HepG2 (cell line): Measurements from ENCODE around the gene KRTAP10-11. TPM values are rescaled to one million over a fixed set of nuclear protein-coding genes. Genes with fewer than 3 reads are reported as not detected.

Experiments
- ATAC-seq: fragments of 200-7000 bp; cut with Tn5 transposase; 3 replicates; pipeline ENCODE4 v1.9.1; 2020; ENCODE audit warnings: mild to moderate bottlenecking, moderate library complexity
- BruUV-seq: library from RNA; stranded (reverse); fragments of 400-500 nt; replicated peaks from 2 replicates; lab custom pipeline; 2021; lab: Mats Ljungman, UMichigan
- CTCF ChIA-PET: fragments of 300-600 bp; formaldehyde crosslinking; extraction: SDS; loops from one replicate; lab custom pipeline; 2021; ENCODE audit warnings: low total read pairs, inconsistent platforms, low intra/inter-chr PET ratio; lab: Yijun Ruan, JAX
- POLR2A ChIA-PET: fragments of 350-600 bp; sonication (Branson Sonifier 250); formaldehyde crosslinking; loops from one replicate; lab custom pipeline; 2020; ENCODE audit warnings: antibody characterized with exemption, inconsistent platforms; lab: Yijun Ruan, JAX
- DNase-seq: peaks from one replicate; pipeline ENCODE4 v3.0.0-alpha.2; 2015; ENCODE audit warnings: low spot score
- FAIRE-seq: peaks from 3 replicates; lab custom pipeline; 2011; peaks lifted over from hg19 to GRCh38; lab: Jason Lieb, UNC
- H2AFZ ChIP-seq: one replicate; pipeline ENCODE4 v1.6.1; 2011; ENCODE audit warnings: low read length, inconsistent platforms
- H3K27ac ChIP-seq: fragments of 300-600 bp; 3 replicates; pipeline ENCODE4 v1.8.0; 2011; ENCODE audit warnings: mixed run types, mild to moderate bottlenecking, mixed read lengths, low read length, inconsistent platforms; ENCODE audit not compliant: insufficient read depth; ENCODE audit errors: extremely low read length
- H3K27me3 ChIP-seq, 2 experiments: fragments of 200-600 bp in 1 of 2; 2 replicates in 1 of 2; 3 replicates in 1 of 2; pipeline versions ENCODE4 v1.6.0 to v1.8.0; 2011; ENCODE audit warnings: low read length in 2 of 2, mild to moderate bottlenecking in 2 of 2, moderate library complexity in 2 of 2, inconsistent platforms in 1 of 2; ENCODE audit not compliant: insufficient read depth in 2 of 2, control insufficient read depth in 1 of 2
- H3K36me3 ChIP-seq, 2 experiments: fragments of 200-600 bp in 1 of 2; replicated peaks in 1 of 2; 2 replicates in 1 of 2; 3 replicates in 1 of 2; pipeline versions ENCODE4 v1.5.1 to v1.8.0; 2011; ENCODE audit warnings: low read length in 2 of 2, inconsistent platforms in 1 of 2; ENCODE audit not compliant: insufficient read depth in 2 of 2, control insufficient read depth in 1 of 2
- H3K4me1 ChIP-seq: 2 replicates; pipeline ENCODE4 v1.5.1; 2012; ENCODE audit warnings: low read length, inconsistent platforms; ENCODE audit not compliant: insufficient read depth
- H3K4me2 ChIP-seq: 2 replicates; pipeline ENCODE4 v1.6.0; 2011; ENCODE audit warnings: low read depth, low read length, inconsistent platforms
- H3K4me3 ChIP-seq, 3 experiments: fragments of 200-600 bp in 1 of 3; sonication (generic), shearing (Covaris generic) in 1 of 3; replicated peaks in 1 of 3; 2 replicates each; pipeline ENCODE4 v1.5.1; 2011 to 2016; ENCODE audit warnings: low read length in 3 of 3, inconsistent platforms in 2 of 3, low read depth in 2 of 3, mild to moderate bottlenecking in 2 of 3, control low read depth in 1 of 3, mixed read lengths in 1 of 3; ENCODE audit not compliant: insufficient read depth in 1 of 3
- H3K79me2 ChIP-seq: one replicate; pipeline ENCODE4 v1.6.1; 2011; ENCODE audit warnings: low read length, inconsistent platforms; ENCODE audit not compliant: insufficient read depth
- H3K9ac ChIP-seq: 2 replicates; pipeline ENCODE4 v1.6.0; 2011; ENCODE audit warnings: mild to moderate bottlenecking, low read depth, low read length, inconsistent platforms; ENCODE audit not compliant: insufficient read depth
- H3K9me3 ChIP-seq: 2 replicates; pipeline ENCODE4 v1.5.1; 2012; ENCODE audit warnings: mild to moderate bottlenecking, low read length
- H4K20me1 ChIP-seq: 2 replicates; pipeline ENCODE4 v1.6.0; 2011; ENCODE audit warnings: inconsistent platforms, mild to moderate bottlenecking, low read length, moderate library complexity; ENCODE audit not compliant: insufficient read depth
- FOSL2 ChIP-seq: sonication (generic); formaldehyde crosslinking; IDR thresholded peaks from 2 replicates; pipeline ENCODE4 v1.4.0; 2020; ENCODE audit warnings: missing genetic modification reagents
- HNRNPH1 ChIP-seq: fragments of 200-400 bp; formaldehyde crosslinking; optimal IDR thresholded peaks from 2 replicates; pipeline ENCODE3; 2017; ENCODE audit warnings: mild to moderate bottlenecking, low read depth, low read length
- HNRNPLL ChIP-seq: fragments of 200-400 bp; formaldehyde crosslinking; IDR thresholded peaks from 2 replicates; pipeline ENCODE4 v1.6.1; 2017; ENCODE audit warnings: mild to moderate bottlenecking, low read depth, low read length; ENCODE audit not compliant: poor library complexity, severe bottlenecking
- KDM6A ChIP-seq: IDR thresholded peaks from 2 replicates; pipeline ENCODE4 v1.6.1; 2016; ENCODE audit warnings: low read depth
- MBNL3 ChIP-seq: fragments of 250-450 bp; sonication (Bioruptor Pico); conservative IDR thresholded peaks from 2 replicates; pipeline ENCODE4 v1.8.0; 2022; ENCODE audit warnings: mild to moderate bottlenecking, inconsistent platforms
- RFX1 ChIP-seq: fragments of 450-650 bp; IDR thresholded peaks from 2 replicates; pipeline ENCODE4 v1.6.1; 2017
- SPEN ChIP-seq: sonication (generic); formaldehyde crosslinking; IDR thresholded peaks from 2 replicates; pipeline ENCODE4 v1.5.1; 2020; ENCODE audit warnings: low read depth, mild to moderate bottlenecking, missing genetic modification reagents
- TBX2 ChIP-seq: sonication (generic); formaldehyde crosslinking; IDR thresholded peaks from 2 replicates; pipeline ENCODE4 v1.5.0; 2020; ENCODE audit warnings: missing genetic modification reagents, mild to moderate bottlenecking, borderline replicate concordance
- ZNF460 ChIP-seq: sonication (generic); formaldehyde crosslinking; IDR thresholded peaks from 2 replicates; pipeline ENCODE4 v1.5.1; 2020; ENCODE audit warnings: missing genetic modification reagents, mild to moderate bottlenecking, borderline replicate concordance
- ZNF687 ChIP-seq: sonication (generic); formaldehyde crosslinking; IDR thresholded peaks from 2 replicates; pipeline ENCODE4 v1.5.1; 2020; ENCODE audit warnings: mild to moderate bottlenecking, missing genetic modification reagents, moderate library complexity
- WGBS: methylation state at CpG from one replicate; pipeline ENCODE4 v1.1.6; 2017; ENCODE audit warnings: low lambda C conversion rate; 5-methylcytosine and 5-hydroxymethylcytosine counted together
- in situ Hi-C: cut with HindIII; loops from 2 replicates; pipeline ENCODE4 v1.10.0; 2017; ENCODE audit warnings: low pct_unique_long_range_greater_than_20kb; ENCODE audit not compliant: extremely low pct_ligation_motif_present
- intact Hi-C: fragments of 100-400 bp; cut with micrococcal nuclease; formaldehyde crosslinking; loops from one replicate; pipeline ENCODE4 v1.10.0; 2022; ENCODE audit not compliant: unreplicated experiment
- polyA plus RNA-seq, 8 experiments: library from polyadenylated mRNA; depleted of rRNA in 3 of 8; stranded (reverse) in 7 of 8; unstranded in 1 of 8; fragments of >200 nt; fragmentation: Illumina TruSeq in 4 of 8; extraction: Trizol in 4 of 8; gene quantifications; 2 replicates each; pipeline versions ENCODE4 v1.2.1 to v1.2.3, GENCODE V29; 2011 to 2016; ENCODE audit warnings: low read depth in 4 of 8, missing spikeins in 1 of 8, mixed read lengths in 1 of 8; ENCODE audit not compliant: insufficient read depth in 1 of 8
- total RNA-seq, 5 experiments: library from RNA; depleted of rRNA; stranded (reverse); fragments of >200 nt; fragmentation: Illumina TruSeq; extraction: Trizol; gene quantifications; 2 replicates each; pipeline ENCODE4 v1.2.3, GENCODE V29; 2016; ENCODE audit warnings: low read depth in 1 of 5

Gene KRTAP10-11
- total and polyA plus RNA-seq, 2 of the 13 experiments (the other 11 are each of a cell fraction or from before 2014, with no cell fraction given): not detected

GRCh38 chr21:44664691-44665090, 18.5 kb downstream of the KRTAP10-11 start:
- H3K79me2 ChIP-seq: no peaks in the 10 kb centered on the region
- no peak for TF ChIP-seq HNRNPLL
- TF ChIP-seq SPEN: no peak
- TF ChIP-seq HNRNPH1: no peak
- TF ChIP-seq FOSL2 (CRISPR knock-in tag): no peak
- TF ChIP-seq ZNF687 (CRISPR knock-in tag): no peak
- no peak for TF ChIP-seq TBX2 (CRISPR knock-in tag)
- no peak for TF ChIP-seq KDM6A (CRISPR knock-in tag)
- TF ChIP-seq RFX1: no peak
- TF ChIP-seq MBNL3 (CRISPR knock-in tag): no peak
- TF ChIP-seq ZNF460 (CRISPR knock-in tag): no peak
- FAIRE-seq (no peak), DNase-seq (no peak), ATAC-seq (no peak)
- H3K36me3 ChIP-seq: no peaks in the 10 kb centered on the region
- no peaks in the 10 kb centered on the region for H3K4me1 ChIP-seq
- H3K27ac ChIP-seq: no peak overlapping the region
- in situ Hi-C loops: no loop called here
- no peak overlapping the region for H3K9ac ChIP-seq
- no peaks in the 10 kb centered on the region for H4K20me1 ChIP-seq
- no peak overlapping the region for H2AFZ ChIP-seq
- H3K27me3 ChIP-seq: no peaks in the 10 kb centered on the region; a peak in 1 of 5 replicates
- H3K4me3 ChIP-seq: no peak overlapping the region
- no TSS peak for BruUV-seq
- H3K4me2 ChIP-seq: no peak overlapping the region
- ChIA-PET CTCF (no interaction called here), POLR2A (no interaction called here)
- 21% methylated on average over 4 of the region's 5 CpGs for WGBS
- intact Hi-C loops: no loop called here
- no peaks in the 10 kb centered on the region for H3K9me3 ChIP-seq
